Measurements from ENCODE around the gene CLDN3. TPM values are rescaled to one million over a fixed set of nuclear protein-coding genes. Genes with fewer than 3 reads are reported as not detected.

Gene CLDN3
- total RNA-seq, 2 experiments from 2014 or later: not detected

DNA sequence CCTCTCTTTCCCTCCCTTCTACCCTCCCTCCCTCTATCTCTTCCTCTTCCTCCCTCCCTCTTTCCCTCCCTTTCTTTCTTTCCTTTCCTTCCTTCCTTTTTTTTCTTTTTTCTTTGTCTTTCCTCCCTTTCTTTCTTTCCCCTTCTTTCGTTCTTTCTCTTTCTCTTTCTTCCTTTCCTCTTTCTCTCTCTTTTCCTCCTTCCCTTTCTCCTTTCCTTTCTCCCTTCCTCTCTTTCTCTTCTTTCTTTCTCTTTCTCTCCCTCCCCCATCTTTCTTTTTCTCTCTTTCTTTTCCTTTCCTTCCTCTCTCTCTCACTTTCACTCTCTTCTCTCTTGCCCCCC is 7.4 kb downstream of the CLDN3 start:
- Mint-ChIP-seq H3K36me3 (ENCODE audit: low read depth) (no peaks in the 10 kb centered on the region), H3K27ac (no peak overlapping the region), H3K4me3 (no peak overlapping the region), H3K9me3 (no peaks in the 10 kb centered on the region), H3K27me3 (peaks cover 5% of the 10 kb centered on the region), H3K4me1 (peaks cover 5% of the 10 kb centered on the region)
- ChIA-PET POLR2A (no interaction called here), CTCF (no interaction called here)
- DNase-seq: no peak

DNA sequence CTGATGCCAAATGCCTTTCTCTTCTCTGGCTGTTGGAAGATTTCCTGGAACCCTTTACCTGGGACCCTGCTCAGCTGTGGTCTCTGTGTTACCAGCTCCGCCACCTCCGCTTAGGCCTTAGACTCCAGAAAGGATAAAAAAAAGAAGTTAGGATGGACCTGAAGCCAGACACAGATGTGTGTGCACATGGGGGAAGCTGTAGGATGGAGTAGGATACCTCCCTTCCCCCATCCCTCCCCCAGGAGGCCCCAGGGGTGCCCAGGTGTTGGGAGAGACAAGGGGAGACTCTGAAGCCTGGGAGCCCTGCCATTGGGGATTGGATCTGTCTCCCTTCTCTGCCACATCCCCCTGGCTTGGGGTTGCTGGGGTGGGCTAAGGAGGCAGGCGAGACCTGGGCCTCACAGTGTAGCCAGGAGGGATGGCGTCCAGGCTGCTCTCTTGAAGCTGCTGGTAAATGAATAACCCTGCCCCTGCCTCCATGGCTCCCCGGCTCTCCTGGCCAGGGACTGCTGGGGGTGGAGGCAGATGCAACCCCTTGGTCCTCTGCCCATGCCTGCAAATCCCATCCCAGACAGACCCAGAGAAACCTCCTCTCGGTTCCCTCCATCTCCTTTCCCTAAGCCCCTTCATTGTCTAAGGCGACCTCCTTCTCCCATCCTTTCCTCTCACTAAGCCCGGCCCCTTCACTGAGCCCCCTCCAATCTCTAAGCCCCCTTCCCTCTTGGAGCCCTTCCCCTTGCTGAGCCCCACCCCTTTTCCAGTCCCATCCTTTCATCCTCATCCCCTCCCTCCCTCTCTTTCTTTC is 8.0 kb downstream of the CLDN3 start:
- ChIA-PET POLR2A (no interaction called here), CTCF (no interaction called here)
- H3K27me3 Mint-ChIP-seq: peaks cover 3% of the 10 kb centered on the region
- no peak overlapping the region for H3K4me3 Mint-ChIP-seq
- H3K27ac Mint-ChIP-seq: no peak overlapping the region
- H3K9me3 Mint-ChIP-seq: no peaks in the 10 kb centered on the region
- H3K36me3 Mint-ChIP-seq (ENCODE audit: low read depth): no peaks in the 10 kb centered on the region
- DNase-seq: no peak
- H3K4me1 Mint-ChIP-seq: peaks cover 3% of the 10 kb centered on the region

DNA sequence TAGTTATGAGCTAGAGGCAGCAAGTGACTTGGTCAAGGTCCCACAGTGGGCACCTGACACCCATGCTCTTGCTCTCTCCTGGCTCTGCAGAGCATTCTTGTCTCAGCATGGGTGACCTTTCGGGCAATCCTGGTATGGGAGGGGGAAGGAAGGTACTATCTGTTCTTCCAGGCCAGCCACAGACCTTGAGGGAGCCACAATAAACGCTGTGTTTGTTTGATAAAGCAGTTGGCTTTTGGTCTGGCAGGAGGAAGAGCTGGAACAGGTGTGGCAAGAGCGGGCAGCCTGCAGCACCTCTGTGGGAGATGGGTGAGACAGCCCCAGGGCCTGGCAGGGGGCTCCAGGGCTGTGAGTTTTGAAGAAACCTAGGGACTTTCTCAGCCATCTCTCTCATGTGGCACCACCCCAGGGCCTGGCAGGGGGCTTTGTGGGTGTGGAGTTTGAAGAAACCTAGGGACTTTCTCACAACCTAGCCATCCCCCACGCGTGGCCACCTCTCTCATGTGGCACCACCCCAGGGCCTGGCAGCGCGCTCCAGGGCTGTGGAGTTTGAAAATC is 11.4 kb downstream of the CLDN3 start:
- DNase-seq: no peak
- ChIA-PET CTCF (no interaction called here), POLR2A (no interaction called here)
- H3K36me3 Mint-ChIP-seq (ENCODE audit: low read depth): no peaks in the 10 kb centered on the region
- no peak overlapping the region for H3K27ac Mint-ChIP-seq
- no peaks in the 10 kb centered on the region for H3K9me3 Mint-ChIP-seq
- no peak overlapping the region for H3K4me3 Mint-ChIP-seq
- H3K4me1 Mint-ChIP-seq: no peaks in the 10 kb centered on the region
- no peaks in the 10 kb centered on the region for H3K27me3 Mint-ChIP-seq

DNA sequence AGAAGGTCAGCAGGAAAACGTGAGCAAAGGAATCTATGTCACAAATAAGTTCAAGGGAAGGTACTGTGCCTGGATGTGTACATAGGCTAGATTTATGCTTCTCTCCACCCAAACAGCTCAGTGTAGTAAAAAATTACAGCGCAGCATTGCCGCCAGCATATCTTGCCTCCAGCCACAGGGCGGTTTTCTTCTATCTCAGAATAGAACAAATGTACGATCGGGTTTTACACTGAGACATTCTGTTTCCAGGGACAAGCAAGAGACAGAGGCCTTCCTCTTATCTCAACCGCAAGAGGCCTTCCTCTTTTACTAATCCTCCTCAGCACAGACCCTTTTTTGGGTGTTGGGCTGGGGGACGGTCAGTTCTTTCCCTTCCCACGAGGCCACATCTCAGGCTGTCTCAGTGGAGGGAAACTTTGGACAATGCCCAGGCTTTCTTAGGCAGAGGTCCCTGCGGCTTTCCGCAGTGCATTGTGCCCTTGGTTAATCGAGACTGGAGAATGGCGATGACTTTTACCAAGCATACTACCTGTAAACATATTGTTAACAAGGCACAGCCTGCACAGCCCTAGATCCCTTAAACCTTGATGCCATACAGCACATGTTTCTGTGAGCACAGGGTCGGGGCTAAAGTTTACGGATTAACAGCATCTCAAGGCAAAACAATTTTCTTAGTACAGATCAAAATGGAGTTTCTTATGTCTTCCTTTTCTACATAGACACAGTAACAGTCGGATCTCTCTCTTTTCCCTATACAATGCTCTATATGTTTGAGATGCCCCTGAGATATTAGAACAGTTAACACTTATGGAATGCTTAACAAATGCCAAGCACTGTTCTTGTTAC is 19.9 kb downstream of the CLDN3 start:
- CTCF ChIA-PET: no interaction called here
- Mint-ChIP-seq H3K27ac (no peak overlapping the region), H3K36me3 (ENCODE audit: low read depth) (no peaks in the 10 kb centered on the region), H3K9me3 (no peaks in the 10 kb centered on the region), H3K4me1 (no peaks in the 10 kb centered on the region), H3K27me3 (peaks cover 9% of the 10 kb centered on the region), H3K4me3 (no peak overlapping the region)
- DNase-seq: no peak
- POLR2A ChIA-PET: no interaction called here

GRCh38 chr7:73746378-73746777 is 23.7 kb downstream of the CLDN3 start:
- DNase-seq: no peak
- peaks cover 6% of the 10 kb centered on the region for H3K27me3 Mint-ChIP-seq
- no peak overlapping the region for H3K27ac Mint-ChIP-seq
- CTCF ChIA-PET: no interaction called here
- POLR2A ChIA-PET: no interaction called here
- H3K4me1 Mint-ChIP-seq: no peaks in the 10 kb centered on the region
- H3K4me3 Mint-ChIP-seq: no peak overlapping the region
- H3K9me3 Mint-ChIP-seq: no peaks in the 10 kb centered on the region
- no peaks in the 10 kb centered on the region for H3K36me3 Mint-ChIP-seq (ENCODE audit: low read depth)

- no peaks in the 10 kb centered on the region for H3K9me3 Mint-ChIP-seq
- no peaks in the 10 kb centered on the region for H3K27me3 Mint-ChIP-seq
- H3K27ac Mint-ChIP-seq: no peak overlapping the region
- POLR2A ChIA-PET: no interaction called here
- H3K4me1 Mint-ChIP-seq: peaks cover 3% of the 10 kb centered on the region
- no peaks in the 10 kb centered on the region for H3K36me3 Mint-ChIP-seq (ENCODE audit: low read depth)
- DNase-seq: no peak
- H3K4me3 Mint-ChIP-seq: no peak overlapping the region
- CTCF ChIA-PET: no interaction called here
Observed at GRCh38 chr7:73742753-73743641, 27.1 kb downstream of the CLDN3 start.

DNA sequence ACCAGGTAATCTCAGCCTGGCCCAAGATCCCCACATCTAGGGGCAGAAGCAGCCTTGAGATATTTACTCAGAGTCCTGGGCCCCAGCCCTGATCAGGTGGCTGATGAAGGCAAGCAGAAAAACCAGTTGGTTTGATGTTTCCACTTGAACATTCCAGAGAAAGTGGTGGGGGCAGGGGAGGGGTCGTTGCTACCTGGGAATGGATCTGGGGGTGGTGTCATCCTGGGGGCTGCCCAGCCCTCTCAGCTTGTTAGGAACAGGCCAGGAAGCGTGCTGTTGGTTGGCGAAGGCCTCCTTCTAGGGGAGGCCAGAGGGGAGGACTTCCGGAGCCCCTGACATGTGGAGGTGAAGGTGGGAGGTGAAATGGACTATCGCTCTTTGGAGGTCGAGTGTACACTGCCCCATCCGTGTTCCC is 27.7 kb downstream of the CLDN3 start:
- no peak for DNase-seq
- H3K9me3 Mint-ChIP-seq: no peaks in the 10 kb centered on the region
- H3K4me1 Mint-ChIP-seq: peaks cover 10% of the 10 kb centered on the region
- CTCF ChIA-PET: no interaction called here
- POLR2A ChIA-PET: no interaction called here
- no peaks in the 10 kb centered on the region for H3K27me3 Mint-ChIP-seq
- no peak overlapping the region for H3K4me3 Mint-ChIP-seq
- H3K36me3 Mint-ChIP-seq (ENCODE audit: low read depth): no peaks in the 10 kb centered on the region
- H3K27ac Mint-ChIP-seq: no peak overlapping the region

GRCh38 chr7:73741600-73741999 is 28.5 kb downstream of the CLDN3 start:
- no peaks in the 10 kb centered on the region for H3K36me3 Mint-ChIP-seq (ENCODE audit: low read depth)
- H3K4me1 Mint-ChIP-seq: peaks cover 13% of the 10 kb centered on the region
- no peaks in the 10 kb centered on the region for H3K9me3 Mint-ChIP-seq
- H3K4me3 Mint-ChIP-seq: no peak overlapping the region
- ChIA-PET CTCF (interaction anchor here (1.0 kb wide), 1 partner anchor 135 kb away, joined by 4 read pairs; no protein-coding TSS in a partner anchor), POLR2A (no interaction called here)
- DNase-seq: no peak
- no peak overlapping the region for H3K27ac Mint-ChIP-seq
- H3K27me3 Mint-ChIP-seq: no peaks in the 10 kb centered on the region

- Mint-ChIP-seq H3K4me3 (peak overlapping the region; percentile 6), H3K4me1 (peaks cover 15% of the 10 kb centered on the region), H3K9me3 (no peaks in the 10 kb centered on the region), H3K27ac (no peak overlapping the region), H3K27me3 (no peaks in the 10 kb centered on the region), H3K36me3 (ENCODE audit: low read depth) (peaks cover 4% of the 10 kb centered on the region)
- DNase-seq: no peak
- CTCF ChIA-PET: interaction anchor here (0.7 to 3.0 kb wide), 3 partner anchors 102 to 219 kb away, joined by 3 to 8 read pairs (median 4); partner anchors contain the start of genes BAZ1B and METTL27
- POLR2A ChIA-PET: interaction anchor here (0.8 to 1.4 kb wide), 2 partner anchors 12 to 15 kb away, joined by 3 read pairs; no protein-coding TSS in a partner anchor
Observed at GRCh38 chr7:73740771-73741170, 29.3 kb downstream of the CLDN3 start.

DNA sequence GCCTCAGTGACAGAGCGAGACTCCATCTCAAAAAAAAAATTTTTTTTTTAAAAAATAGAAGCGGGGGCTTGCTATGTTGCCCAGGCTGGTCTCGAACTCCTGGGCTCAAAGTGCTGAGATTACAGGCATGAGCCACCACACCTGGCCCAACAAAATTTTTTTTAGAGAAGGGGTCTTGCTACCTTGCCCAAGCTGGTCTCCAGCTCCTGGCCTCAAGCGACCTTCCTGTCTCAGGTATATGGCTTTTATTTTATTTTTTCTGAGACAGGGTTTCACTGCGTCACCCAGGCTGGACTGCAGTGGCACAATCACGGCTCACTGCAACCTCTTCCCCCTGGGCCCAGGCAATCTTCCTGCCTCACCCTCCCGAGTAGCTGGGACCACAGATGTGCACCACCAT is 29.9 kb downstream of the CLDN3 start:
- CTCF ChIA-PET: interaction anchor here (2.8 to 3.0 kb wide), 2 partner anchors 103 to 114 kb away, joined by 8 to 17 read pairs; partner anchors contain the start of gene METTL27
- Mint-ChIP-seq H3K27me3 (no peaks in the 10 kb centered on the region), H3K36me3 (ENCODE audit: low read depth) (peaks cover 4% of the 10 kb centered on the region), H3K4me1 (peaks cover 15% of the 10 kb centered on the region), H3K9me3 (no peaks in the 10 kb centered on the region), H3K4me3 (peak overlapping the region; percentile 6), H3K27ac (no peak overlapping the region)
- POLR2A ChIA-PET: interaction anchor here (1.4 kb wide), 1 partner anchor 12 kb away, joined by 3 read pairs; no protein-coding TSS in a partner anchor
- DNase-seq: no peak

DNA sequence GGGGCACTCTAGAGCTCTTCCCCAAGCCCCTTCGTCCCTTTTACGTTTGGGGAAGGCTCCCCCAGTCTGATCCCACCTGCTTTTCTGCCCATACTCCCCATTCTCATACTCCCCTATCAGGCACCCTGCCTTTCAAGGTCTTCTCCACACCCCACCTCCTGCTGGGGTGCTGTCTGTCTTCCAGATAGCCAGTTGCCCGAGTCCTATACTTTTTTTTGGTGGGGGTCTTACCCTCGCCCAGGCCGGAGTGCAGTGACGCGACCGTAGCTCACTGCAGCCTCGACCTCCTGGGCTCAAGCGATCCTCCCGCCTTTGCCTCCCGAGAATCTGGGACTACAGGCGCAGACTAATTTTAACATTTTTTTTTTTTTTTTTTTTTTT is 30.7 kb downstream of the CLDN3 start:
- H3K4me3 Mint-ChIP-seq: peak overlapping the region; percentile 86
- DNase-seq: no peak
- ChIA-PET CTCF (interaction anchor here (1.4 to 8.0 kb wide), 5 partner anchors 11 to 131 kb away, joined by 3 to 77 read pairs (median 8); partner anchors contain the start of genes METTL27 and VPS37D), POLR2A (interaction anchor here (0.6 to 3.0 kb wide), 10 partner anchors 11 to 912 kb away, joined by 3 to 11 read pairs (median 6); partner anchors contain the start of genes BAZ1B, BCL7B, BUD23 and DNAJC30)
- no peaks in the 10 kb centered on the region for H3K9me3 Mint-ChIP-seq
- peak overlapping the region; percentile 55 for H3K27ac Mint-ChIP-seq
- H3K4me1 Mint-ChIP-seq: peaks cover 24% of the 10 kb centered on the region
- H3K36me3 Mint-ChIP-seq (ENCODE audit: low read depth): peaks cover 4% of the 10 kb centered on the region
- no peaks in the 10 kb centered on the region for H3K27me3 Mint-ChIP-seq

GRCh38 chr7:73738612-73739386 is 31.3 kb downstream of the CLDN3 start, which contains the start of gene ABHD11:
Gene ABHD11 (minus strand): TSS chr7:73738802. CDS start chr7:73738770, 32 bp downstream.
- Mint-ChIP-seq H3K27me3 (no peaks in the 10 kb centered on the region), H3K4me1 (peaks cover 24% of the 10 kb centered on the region), H3K36me3 (ENCODE audit: low read depth) (peaks cover 4% of the 10 kb centered on the region), H3K27ac (peak within 1 kb of the TSS; percentile 92), H3K9me3 (no peaks in the 10 kb centered on the region), H3K4me3 (peak within 1 kb of the TSS; percentile 86)
- DNase-seq: peak; percentile 98
- ChIA-PET CTCF (interaction anchor here (0.5 to 8.0 kb wide), 8 partner anchors 10 to 220 kb away, joined by 3 to 77 read pairs (median 5); partner anchors contain the start of genes METTL27 and VPS37D), POLR2A (interaction anchor here (0.6 to 3.0 kb wide), 16 partner anchors 10 to 912 kb away, joined by 3 to 11 read pairs (median 4); partner anchors contain the start of genes BAZ1B, BCL7B, BUD23 and DNAJC30)
